Measurements from ENCODE around the gene LYST.
"Not testable (repeated sequence)": the region's sequence is repeated elsewhere in the genome, so short reads cannot be mapped to it uniquely, and the experiment has no call there.

Gene LYST

GRCh38 chr1:235866205-235866912, at the start of gene LYST:
Gene LYST (minus strand): TSS chr1:235866906. CDS start chr1:235830417, 36,489 bp downstream.
- FAIRE-seq = no peak

- not testable (repeated sequence) for FAIRE-seq
Observed at GRCh38 chr1:235915489-235915888, 48.8 kb upstream of the LYST start.

DNA sequence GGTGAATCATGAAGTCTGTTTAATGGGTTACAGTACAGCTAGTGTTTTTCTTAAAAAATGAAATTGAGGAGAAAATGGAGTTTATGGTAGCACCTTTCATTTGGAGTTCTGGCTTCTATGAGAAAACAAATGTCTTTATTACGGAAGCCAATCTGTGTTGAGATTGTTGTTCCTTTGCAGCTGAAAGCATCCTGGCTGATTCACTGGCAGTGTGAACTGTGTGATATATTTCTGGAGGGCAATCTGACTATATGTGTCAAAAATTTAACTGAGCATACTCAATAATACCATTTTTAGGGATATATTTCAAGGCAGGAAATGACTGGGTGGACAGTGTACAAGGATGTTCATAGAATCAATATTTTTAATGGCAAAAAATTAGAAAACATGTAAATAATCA, 46.6 kb upstream of the LYST start:
- no peak for FAIRE-seq

DNA sequence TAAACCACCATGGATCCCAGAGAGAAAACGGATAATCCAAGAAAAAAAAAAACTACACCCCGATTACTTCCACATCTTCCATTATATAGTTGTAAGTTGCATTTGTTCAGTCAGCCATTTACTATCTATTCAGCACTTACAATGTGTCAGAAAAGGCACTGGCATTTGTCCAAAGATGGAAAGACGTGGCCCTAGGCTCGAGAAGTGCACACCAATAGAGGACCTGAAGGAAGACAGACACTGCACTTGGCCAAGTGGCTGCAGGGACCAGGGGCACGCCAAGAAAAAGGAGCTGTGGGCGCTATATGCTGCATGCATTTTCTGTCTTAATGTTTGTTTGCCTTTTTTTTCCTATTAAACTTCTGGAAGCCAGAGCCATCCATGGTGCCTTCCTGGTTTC, 45.2 kb upstream of the LYST start:
- FAIRE-seq = no peak

- FAIRE-seq = no peak
Observed at GRCh38 chr1:235911300-235911662, 44.6 kb upstream of the LYST start.

GRCh38 chr1:235910357-235911299, 43.9 kb upstream of the LYST start:
- FAIRE-seq = no peak

GRCh38 chr1:235908742-235909520, 42.2 kb upstream of the LYST start:
- no peak for FAIRE-seq

DNA sequence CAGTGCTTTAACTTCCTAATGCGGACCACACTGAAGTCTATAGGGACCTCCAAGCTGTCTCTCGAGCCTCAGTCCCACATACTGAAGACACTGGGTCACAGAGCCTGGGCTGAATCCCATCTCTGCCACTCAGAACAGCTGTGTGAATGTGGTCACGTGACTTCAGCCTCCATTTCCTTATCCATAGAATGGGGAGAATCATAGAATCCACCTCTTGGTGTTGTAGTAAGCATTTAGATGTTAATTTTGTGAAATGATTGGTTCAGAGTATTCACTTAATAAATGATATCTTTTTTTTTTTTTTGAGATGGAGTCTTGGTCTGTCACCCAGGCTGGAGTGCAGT, 41.2 kb upstream of the LYST start:
- no peak for FAIRE-seq

- no peak for FAIRE-seq
Observed at GRCh38 chr1:235907187-235907896, 40.6 kb upstream of the LYST start.

DNA sequence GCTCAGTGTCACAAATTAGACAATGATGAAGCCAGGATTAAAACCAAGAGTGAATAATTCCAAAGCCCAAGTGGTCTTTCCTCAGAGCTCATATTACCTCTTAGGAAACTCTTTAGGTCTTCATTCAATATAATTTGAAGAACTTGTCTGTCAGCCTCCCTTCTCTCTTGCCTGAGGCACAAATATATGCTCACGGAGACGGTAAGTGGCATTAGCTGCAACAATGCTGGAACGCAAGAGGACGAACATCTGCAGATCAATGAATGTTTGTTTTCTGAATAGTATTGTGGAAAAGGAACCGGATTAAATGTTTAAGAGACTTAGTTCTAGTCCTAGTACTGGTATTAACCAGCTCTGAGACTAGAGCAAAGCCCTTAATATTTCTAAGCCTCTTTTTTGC, 39.7 kb upstream of the LYST start:
- no peak for FAIRE-seq

DNA sequence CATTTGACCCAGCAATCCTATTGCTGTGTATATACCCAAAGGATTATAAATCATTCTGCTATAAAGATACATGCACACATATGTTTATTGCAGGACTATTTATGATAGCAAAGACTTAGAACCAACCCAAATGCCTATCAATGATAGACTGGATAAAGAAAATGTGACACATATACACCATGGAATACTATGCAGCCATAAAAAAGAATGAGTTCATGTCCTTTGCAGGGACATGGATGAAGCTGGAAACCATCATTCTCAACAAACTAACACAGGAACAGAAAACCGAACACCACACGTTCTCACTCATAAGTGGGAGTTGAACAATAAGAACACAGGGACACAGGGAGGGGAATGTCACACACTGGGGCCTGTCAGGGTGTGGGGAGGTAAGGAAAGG, 37.1 kb upstream of the LYST start:
- FAIRE-seq = not testable (repeated sequence)

DNA sequence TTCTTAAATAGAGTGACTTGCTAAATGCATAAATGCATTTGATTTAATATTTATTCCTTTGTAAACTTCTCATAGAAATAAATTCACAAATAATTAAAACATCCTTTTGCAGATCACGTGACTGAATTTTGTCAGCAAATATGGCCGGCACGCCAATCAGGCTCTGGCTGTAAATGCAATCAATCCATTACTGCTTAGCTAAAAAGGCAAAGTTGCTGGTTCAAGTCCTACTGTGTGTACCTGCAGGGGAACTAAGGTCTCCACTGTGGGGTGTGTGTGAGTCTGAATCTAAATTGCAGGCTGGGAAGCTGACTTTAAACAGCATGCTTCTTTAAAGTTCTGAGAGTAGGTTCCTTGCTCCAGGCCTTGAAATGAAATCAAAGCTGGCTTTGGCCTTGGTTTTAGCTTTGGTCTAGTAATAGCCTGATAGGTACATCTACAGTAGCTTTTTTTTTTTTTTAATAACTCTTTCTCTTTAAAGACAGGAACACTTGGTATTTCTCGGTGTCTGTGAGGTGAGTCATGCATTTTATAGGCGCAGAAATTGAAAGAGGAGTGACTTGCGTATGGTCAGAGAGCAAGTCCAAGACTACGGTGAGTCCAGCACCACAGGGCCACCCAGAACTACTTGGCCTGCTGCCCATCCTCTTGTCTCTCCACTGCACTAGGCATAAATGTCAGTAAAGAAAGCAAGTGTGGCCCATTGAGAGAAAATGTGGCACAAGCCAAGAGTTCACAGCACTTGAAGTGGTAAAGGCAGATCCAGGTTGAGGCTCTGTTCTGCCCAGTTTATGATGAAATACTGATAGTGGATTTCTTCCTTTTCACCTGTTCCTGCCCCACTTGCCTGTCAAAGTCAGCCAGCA, 36.2 kb upstream of the LYST start:
- FAIRE-seq = no peak

DNA sequence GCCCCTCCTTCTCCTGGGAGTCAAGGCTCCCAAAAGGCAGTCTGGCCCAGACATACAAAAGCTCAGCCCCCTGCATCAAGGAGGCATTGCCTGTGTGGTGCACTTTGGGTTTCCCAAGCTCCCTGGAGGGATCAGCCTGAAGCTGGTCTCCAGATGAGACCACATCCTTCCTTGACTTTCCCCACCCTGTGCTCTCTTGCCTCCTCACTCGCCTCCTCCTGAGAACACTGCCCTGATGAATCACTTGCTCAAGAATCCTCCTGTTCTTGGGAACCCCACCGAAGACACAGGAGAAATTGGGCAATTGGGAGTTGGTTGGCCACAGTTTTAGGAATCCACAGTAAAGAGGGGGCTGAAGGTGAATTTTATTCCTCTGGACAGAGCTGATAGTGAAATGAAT, 34.8 kb upstream of the LYST start:
- FAIRE-seq = no peak

GRCh38 chr1:235898126-235898525, 31.4 kb upstream of the LYST start:
- FAIRE-seq = no peak

DNA sequence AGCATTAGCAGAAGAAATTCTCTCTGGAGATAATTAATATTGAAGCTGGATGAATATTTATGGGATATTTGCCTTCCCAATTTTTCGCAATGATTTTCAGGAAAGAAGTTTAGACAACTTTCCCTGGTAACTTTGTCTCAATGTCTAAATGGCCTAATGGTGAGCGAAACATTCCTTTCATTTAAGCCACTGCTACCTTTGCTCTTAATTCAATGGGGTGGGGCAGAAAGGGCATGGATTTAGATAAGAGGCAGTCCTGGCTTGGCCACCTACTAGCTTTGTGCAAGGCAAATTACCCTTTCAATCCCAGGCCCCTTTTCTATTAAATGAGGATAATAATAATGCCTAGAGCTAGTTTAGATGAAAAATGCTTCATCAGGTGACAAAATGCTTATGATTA, 27.1 kb upstream of the LYST start:
- no peak for FAIRE-seq

- no peak for FAIRE-seq
Observed at GRCh38 chr1:235892734-235893413, 26.2 kb upstream of the LYST start.

DNA sequence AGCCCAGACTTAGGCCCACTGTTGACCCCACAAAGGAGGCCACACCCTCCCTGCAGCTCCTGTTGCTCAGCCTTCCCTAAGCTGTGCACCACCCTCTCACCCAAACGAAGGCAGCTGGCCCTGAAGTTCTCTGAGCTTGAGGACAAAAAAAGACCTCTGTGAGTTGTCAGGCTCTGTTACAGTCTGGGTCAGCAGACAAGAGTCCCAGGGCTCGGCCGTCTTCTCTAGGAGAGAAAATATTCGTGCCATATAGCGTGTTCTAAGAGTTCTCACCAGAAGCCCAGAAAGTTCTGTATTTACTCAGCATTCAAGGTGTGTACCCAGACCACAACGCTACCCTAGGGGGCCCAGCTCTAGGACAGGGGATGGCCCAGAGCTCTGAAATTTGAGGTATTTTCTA, 25.5 kb upstream of the LYST start:
- no peak for FAIRE-seq

DNA sequence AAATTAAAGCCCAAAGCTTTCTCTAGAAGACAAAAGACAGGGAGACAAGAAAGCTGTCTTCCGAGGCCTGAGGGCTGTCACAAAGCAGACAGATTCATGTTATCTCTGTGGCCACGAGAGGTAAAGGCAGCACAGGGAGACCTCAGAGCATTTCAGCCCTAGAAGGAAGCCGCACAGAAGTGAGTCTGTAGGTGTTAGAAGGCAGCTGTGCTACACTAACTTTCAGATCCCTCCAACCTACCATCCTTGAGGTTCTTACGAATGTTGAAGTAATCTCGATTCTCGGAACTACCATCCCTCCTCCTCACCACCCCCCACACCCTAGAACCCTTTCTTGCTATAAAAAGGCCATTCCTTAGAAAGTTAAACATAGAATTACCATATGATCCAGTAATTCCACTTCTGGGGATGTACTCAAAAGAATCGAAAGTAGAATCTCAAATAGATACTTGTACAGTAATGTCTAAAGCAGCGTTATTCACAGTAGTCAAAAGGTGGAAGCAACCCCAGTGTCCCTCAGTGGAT, 21.5 kb upstream of the LYST start:
- FAIRE-seq = no peak

GRCh38 chr1:235887676-235888075, 21.0 kb upstream of the LYST start:
- no peak for FAIRE-seq

DNA sequence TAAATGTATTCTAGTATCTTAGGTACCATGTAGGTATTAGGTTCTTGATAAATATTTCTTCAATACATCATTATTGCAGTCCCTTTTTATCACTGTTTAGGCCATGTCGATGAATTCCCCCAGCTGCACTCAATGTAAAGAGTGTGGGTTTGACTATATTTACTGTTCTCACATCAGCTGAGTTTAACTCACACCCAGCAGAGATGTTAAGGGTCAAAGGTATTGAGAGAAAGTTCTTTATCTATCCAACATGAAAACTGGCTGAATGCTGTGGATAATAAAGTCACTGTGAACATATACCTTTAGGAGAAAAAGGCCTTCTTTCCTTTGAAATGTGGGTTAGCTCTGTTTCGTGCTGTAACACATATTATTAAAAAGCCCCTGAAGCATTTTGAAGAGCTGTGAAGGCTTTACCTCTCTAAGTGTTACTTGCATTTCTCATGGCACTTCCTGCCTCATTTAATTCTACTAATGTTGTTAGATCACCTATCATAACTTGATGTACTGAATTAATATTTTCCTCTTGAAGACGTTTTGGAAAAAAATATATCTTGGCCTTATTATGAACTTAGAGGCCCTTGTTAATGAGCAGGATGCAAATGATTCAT, 19.1 kb upstream of the LYST start:
- FAIRE-seq = no peak

Data from colon (tissue), 2 donors.